ENCODE measurements around the gene ZNF286A.
A peak's percentile ranks its signal among the peaks of the same experiment; 100 is the strongest.
"Not testable (repeated sequence)": the region's sequence is repeated elsewhere in the genome, so short reads cannot be mapped to it uniquely, and the experiment has no call there.

Gene ZNF286A
- total RNA-seq, result 5.3 to 9.6 reads per million in 2 donors

GRCh38 chr17:15699413-15699924 is at the start of gene ZNF286A:
Gene ZNF286A, plus strand, starts transcription at chr17:15699752. Its CDS starts 578 bp downstream, at chr17:15700330.
- peak; percentile 66 to 98 (median 96) for DNase-seq

DNA sequence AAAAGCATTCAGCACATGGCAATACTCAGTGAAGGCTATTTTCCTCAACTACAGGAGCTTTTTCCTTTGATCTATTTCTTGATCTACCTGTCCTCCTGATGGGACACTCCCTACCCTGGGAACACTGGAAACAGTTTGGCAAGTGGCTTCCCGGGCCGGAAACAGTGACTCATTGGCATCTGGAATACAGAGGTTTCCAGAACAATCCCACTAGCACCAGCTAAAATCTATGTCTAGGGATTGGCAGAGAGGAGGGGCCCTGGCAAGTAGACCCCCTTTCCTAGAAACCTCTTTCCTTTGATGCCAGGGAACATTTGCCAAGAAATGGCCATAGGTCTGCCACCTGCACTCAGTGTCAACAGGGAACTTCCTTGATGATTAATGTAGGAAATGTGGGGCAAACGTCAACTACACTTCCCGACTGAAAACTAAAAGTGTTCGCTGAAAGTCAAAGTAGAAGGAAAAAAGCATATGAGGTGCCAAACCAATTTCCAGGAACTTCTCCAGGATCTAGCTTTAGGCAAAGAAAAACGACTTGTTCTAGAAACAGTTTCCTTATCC is 49.6 kb upstream of the ZNF286A start:
- DNase-seq, result no peak

- no peak for DNase-seq
Measured at GRCh38 chr17:15650741-15651582, 48.6 kb upstream of the ZNF286A start.

DNA sequence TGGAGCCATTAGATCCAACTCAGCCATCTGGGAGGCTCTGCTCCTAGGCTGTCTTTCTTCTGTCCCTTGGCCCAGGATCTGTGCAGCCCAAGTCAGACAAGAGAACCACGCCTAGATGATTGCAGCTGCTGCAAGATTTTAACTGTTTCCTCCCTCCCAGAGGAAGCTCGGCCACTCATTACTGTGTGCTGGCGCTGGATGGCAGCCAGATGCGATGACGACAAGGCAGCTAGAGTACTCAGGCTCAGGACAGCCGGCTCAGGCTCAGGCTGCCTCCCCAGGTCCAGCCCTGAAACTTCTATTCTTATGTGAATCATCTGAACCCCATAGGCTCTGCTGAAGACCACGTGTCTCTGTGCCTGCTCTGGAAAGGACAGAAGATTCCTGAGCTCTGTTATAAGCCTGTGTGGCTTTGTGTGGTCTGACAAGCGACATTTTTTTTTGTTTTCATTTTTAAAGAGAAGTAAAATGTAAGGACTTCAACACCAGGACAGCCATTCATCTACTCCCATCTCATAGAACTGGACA is 47.9 kb upstream of the ZNF286A start:
- peak in 2 of 5 experiments; percentile 9 to 79 for DNase-seq

GRCh38 chr17:15652960-15653359 is 46.6 kb upstream of the ZNF286A start:
- DNase-seq, result no peak

DNA sequence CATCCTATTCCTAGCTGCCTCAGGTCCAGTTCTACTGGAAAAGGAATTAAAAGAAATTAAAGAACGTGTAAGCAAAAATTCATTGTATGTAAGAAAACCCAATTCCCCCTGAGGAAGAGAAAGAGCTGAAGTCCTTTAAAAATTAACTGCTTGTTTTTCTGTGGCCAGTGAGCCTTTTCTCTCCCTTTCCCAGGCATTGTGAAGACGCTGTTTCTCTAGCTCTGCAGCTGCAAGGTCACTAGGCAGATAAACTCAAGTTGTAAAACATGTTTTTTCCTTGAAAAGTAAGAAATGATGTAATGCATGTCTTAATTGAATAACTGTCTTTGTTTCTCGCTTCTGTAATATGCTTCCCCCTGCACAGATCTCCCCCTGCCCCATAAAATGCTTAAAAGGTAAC is 45.2 kb upstream of the ZNF286A start:
- not testable (repeated sequence) for DNase-seq

DNA sequence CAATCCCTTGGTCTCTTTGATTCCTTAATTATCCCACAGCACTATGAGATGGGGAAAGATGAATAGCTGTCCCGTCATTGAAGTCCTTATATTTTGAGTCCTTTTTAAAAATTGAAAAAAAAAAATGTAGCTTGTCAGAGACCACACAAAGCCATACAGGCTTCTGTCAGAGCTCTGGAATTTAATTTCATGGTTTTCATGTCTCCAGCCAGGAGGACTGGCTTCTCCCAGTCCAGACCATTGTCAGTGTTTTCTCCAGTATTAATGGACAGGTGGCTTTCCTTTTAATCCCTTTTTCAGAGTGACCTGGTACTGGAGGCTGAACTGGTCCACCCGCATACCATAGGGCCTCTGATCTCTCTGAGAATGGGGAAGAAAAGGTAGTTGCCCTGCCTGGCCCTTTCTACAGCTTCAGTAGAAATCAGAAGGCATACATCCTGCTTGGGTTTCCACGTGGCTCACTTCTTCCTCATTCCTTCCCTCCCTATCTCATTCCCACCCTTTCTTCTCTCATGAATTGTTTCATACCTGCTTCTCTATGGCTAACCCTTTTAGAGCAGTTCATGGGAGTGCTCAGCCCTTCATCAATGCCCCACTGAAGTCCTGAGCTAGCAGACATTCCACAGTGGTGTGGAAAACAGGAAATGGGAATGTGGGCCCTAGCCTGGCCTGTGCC is 44.5 kb upstream of the ZNF286A start:
- DNase-seq, result no peak

DNA sequence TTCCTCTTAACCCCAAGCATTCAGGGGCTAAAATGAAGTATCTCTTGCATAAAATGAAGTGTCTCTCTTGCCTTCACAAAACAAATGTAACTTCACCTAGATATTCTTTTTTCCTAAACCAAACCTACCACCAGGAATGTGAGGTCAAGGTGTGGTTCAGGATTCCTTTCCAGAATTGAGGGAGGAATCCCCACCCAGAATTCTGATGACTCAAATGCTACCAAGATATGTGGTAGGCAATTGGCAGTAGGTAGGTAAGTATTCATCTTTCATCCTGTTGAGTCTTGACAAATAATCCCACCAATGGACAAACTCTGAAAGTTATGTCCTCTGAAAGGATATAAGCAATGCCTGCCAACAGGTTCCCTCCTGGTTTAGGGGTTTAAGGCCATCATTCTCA is 41.7 kb upstream of the ZNF286A start:
- DNase-seq, result no peak

DNA sequence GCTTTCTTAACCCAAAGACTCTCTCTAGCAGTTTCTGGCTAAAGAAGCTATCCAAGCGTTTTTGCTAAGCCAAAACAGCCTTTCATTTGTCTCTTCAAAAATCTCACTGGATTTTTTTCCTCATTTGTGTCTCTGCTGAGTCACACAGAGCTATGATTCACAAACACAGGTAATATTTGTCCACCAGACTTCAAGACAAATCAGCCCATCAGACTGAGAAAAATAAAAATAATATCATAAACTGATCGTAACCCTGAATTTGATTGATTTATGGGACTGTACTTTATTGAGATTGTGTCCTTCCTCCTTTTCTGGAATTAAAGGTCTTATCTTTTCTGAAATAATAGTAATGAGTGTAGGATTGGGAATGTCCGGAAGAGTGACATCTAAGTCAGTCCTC is 41.3 kb upstream of the ZNF286A start:
- DNase-seq, result no peak

DNA sequence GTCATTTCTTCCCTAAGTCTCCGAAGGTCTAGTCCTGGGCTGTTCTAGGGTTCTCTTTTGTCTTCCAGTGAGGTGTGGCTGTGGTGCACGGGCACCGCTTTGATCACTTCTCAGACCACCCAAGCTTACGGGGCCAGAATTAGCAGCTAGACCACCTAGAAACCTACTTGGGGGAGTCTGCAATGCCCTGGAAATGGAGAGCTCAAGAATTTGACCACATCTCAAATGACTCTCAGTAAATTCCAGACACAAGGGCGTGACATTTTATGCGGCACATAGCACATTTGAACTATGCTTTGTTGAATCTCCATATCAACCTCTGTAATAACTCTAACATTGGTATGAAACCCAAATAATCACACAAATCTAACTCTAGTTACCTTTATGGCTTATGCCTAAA is 40.3 kb upstream of the ZNF286A start:
- DNase-seq, result no peak

- DNase-seq, result no peak
Measured at GRCh38 chr17:15659663-15660062, 39.9 kb upstream of the ZNF286A start.

GRCh38 chr17:15660077-15660476 is 39.5 kb upstream of the ZNF286A start:
- DNase-seq, result no peak

DNA sequence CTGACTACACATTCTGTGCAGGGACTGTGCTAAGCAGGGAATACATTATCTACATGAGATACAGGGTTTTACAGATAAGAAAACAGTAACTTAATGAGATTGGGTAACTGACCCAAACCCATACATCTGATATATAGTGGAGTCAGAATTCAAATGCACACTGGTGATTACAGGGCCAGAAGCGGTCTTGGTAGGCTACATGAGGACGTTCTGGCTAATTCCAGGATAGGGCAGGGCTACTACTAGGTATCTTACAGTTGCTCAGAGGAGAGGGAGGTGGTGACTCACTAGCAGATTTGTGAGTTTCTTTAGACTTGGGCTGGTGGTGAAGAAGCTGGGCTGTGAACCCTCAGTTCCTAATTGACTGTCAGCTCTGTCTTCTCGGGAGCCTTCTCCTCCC is 36.9 kb upstream of the ZNF286A start:
- no peak for DNase-seq

- DNase-seq, result no peak
Measured at GRCh38 chr17:15663176-15663575, 36.4 kb upstream of the ZNF286A start.

GRCh38 chr17:15663691-15664090 is 35.9 kb upstream of the ZNF286A start:
- DNase-seq, result no peak

GRCh38 chr17:15669526-15669925 is 30.0 kb upstream of the ZNF286A start:
- not testable (repeated sequence) for DNase-seq

DNA sequence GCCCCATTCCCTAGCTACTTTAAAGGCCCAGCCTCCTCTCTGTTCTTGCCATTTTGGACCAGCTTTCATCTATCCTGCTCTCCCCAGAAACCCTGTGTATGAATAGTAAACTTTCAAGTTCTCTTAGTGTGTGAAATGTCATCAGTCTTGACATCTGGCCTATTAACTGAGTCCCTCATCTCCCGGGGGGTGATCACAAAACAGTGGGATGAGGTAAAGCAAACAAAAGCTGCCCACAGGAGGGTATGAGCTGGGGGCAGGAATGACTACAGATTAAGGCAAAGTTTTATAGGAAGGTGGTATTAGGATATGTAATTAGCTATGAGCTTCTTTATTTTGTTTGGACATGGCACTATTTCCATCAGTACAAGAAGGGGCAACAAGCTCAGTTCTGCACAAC is 24.9 kb upstream of the ZNF286A start:
- not testable (repeated sequence) for DNase-seq

DNA sequence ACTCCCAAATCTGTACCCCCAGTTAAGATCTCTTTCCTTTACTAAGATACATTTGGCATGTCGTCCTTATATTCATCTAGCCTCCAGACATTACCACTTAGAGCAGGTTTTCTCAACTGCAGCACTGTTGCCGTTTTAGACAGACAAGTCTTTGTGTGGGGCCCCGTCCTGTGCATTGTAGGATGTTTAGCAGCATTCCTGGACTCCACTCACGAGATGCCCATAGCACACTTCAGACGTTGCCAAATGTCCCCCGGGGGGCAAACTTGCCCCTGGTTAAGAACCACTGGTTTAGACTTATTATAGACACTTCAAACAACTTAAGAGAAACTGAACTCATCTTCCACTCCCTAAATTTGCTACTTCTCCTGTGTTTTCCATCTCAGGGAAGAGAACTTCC is 23.6 kb upstream of the ZNF286A start:
- DNase-seq, result not testable (repeated sequence)

DNA sequence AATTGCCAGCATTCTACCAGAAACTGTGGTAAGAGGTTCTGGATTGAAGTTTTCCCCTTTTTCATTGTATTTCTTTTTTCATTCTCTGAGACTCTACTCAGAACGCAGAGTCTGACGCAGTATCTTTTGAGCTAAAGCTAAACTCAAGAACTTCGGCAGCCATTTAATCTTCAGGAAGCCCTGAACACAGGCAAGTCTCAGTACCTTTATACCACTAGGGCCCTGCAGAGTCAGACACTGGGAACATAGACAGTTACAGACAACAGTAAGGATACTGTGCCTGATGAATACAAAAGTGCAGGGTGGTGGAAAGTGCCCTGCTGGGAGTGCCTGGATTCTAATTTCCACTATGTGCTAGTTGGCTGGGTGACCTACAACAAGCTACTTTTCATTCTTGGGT is 16.4 kb upstream of the ZNF286A start:
- DNase-seq, result peak in 1 of 5 experiments; percentile 65

GRCh38 chr17:15683824-15684478 is 15.6 kb upstream of the ZNF286A start, which contains the start of gene TRIM16:
Gene TRIM16, minus strand, starts transcription at chr17:15684311. Its CDS starts 32,702 bp downstream, at chr17:15651609.
- DNase-seq, result peak; percentile 60 to 81 (median 71)

DNA sequence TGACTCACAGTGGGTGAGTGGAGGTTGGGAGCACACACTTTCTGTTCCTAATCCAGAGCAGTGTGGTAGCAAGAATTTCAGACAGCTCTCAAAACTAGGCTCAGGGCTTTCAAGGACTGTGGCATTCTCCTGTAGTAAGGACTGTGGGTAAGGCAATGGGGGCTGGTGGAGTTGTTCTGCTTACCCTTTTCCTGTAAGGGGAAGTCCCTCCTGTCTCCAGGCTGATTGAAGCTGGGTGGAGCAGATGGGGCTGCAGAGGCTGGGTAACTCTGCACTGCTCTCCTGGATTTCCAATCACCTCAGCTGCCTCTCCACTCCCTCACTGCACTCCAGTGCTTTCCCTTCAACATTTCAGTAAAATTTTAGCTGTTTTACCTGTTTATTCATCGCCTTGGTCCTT is 12.1 kb upstream of the ZNF286A start:
- DNase-seq, result not testable (repeated sequence)

GRCh38 chr17:15698967-15699366 is 585 bp upstream of the ZNF286A start:
- DNase-seq, result peak in 1 of 5 experiments; percentile 0
